ENCODE measurements around the gene COMT. TPM values are rescaled to one million over a fixed set of nuclear protein-coding genes. Genes with fewer than 3 reads are reported as not detected.
"Not testable (repeated sequence)": the region's sequence is repeated elsewhere in the genome, so short reads cannot be mapped to it uniquely, and the experiment has no call there.

COMT gene
- total RNA-seq, 2 donors from 2014 or later = 53.4 to 133 TPM

GRCh38 chr22:19903513-19903912, 38.1 kb upstream of the COMT start:
- no peak overlapping the region for H3K4me3 Mint-ChIP-seq
- no peak overlapping the region for H3K27ac Mint-ChIP-seq
- ATAC-seq (replicated peaks) = no peak
- H3K27me3 Mint-ChIP-seq = no peaks in the 10 kb centered on the region
- H3K4me1 Mint-ChIP-seq = no peaks in the 10 kb centered on the region
- H3K9me3 Mint-ChIP-seq = no peaks in the 10 kb centered on the region
- H3K36me3 Mint-ChIP-seq (ENCODE audit: low read depth) = no peaks in the 10 kb centered on the region

GRCh38 chr22:19904174-19904856, 37.3 kb upstream of the COMT start:
- Mint-ChIP-seq H3K27ac (no peak overlapping the region), H3K36me3 (ENCODE audit: low read depth) (no peaks in the 10 kb centered on the region), H3K27me3 (no peaks in the 10 kb centered on the region)

GRCh38 chr22:19904935-19905334, 36.6 kb upstream of the COMT start:
- no peaks in the 10 kb centered on the region for H3K36me3 Mint-ChIP-seq (ENCODE audit: low read depth)
- no peak overlapping the region for H3K27ac Mint-ChIP-seq
- H3K4me1 Mint-ChIP-seq = peaks cover 4% of the 10 kb centered on the region
- no peak for ATAC-seq (replicated peaks)
- no peak overlapping the region for H3K4me3 Mint-ChIP-seq
- no peaks in the 10 kb centered on the region for H3K9me3 Mint-ChIP-seq
- no peaks in the 10 kb centered on the region for H3K27me3 Mint-ChIP-seq

More at GRCh38 chr22:19904174-19904856, 37.3 kb upstream of the COMT start:
- Mint-ChIP-seq H3K4me1 (no peaks in the 10 kb centered on the region), H3K4me3 (no peak overlapping the region), H3K9me3 (no peaks in the 10 kb centered on the region)
- no peak for ATAC-seq (replicated peaks)

GRCh38 chr22:19905347-19906276, 36.0 kb upstream of the COMT start:
- H3K36me3 Mint-ChIP-seq (ENCODE audit: low read depth) = no peaks in the 10 kb centered on the region
- no peak for ATAC-seq (replicated peaks)
- H3K9me3 Mint-ChIP-seq = no peaks in the 10 kb centered on the region
- peaks cover 6% of the 10 kb centered on the region for H3K4me1 Mint-ChIP-seq
- no peaks in the 10 kb centered on the region for H3K27me3 Mint-ChIP-seq
- H3K27ac Mint-ChIP-seq = no peak overlapping the region
- H3K4me3 Mint-ChIP-seq = no peak overlapping the region

- H3K36me3 Mint-ChIP-seq (ENCODE audit: low read depth); H3K9me3 Mint-ChIP-seq; H3K4me3 Mint-ChIP-seq; H3K4me1 Mint-ChIP-seq; H3K27me3 Mint-ChIP-seq; ATAC-seq (replicated peaks); H3K27ac Mint-ChIP-seq: not testable (repeated sequence)
Observed at GRCh38 chr22:19906864-19907263, 34.7 kb upstream of the COMT start.

- not testable (repeated sequence) for H3K36me3 Mint-ChIP-seq (ENCODE audit: low read depth); H3K4me3 Mint-ChIP-seq; H3K4me1 Mint-ChIP-seq; ATAC-seq (replicated peaks); H3K27me3 Mint-ChIP-seq; H3K27ac Mint-ChIP-seq; H3K9me3 Mint-ChIP-seq
Observed at GRCh38 chr22:19907902-19908301, 33.7 kb upstream of the COMT start.

- Mint-ChIP-seq H3K36me3 (ENCODE audit: low read depth) (peaks cover 15% of the 10 kb centered on the region), H3K27me3 (no peaks in the 10 kb centered on the region), H3K4me1 (peaks cover 6% of the 10 kb centered on the region), H3K4me3 (no peak overlapping the region), H3K27ac (no peak overlapping the region), H3K9me3 (no peaks in the 10 kb centered on the region)
- peak; percentile 94 for ATAC-seq (replicated peaks)
Observed at GRCh38 chr22:19909350-19910179, 32.0 kb upstream of the COMT start.

- Mint-ChIP-seq H3K4me3 (no peak overlapping the region), H3K27ac (no peak overlapping the region), H3K4me1 (peaks cover 6% of the 10 kb centered on the region), H3K9me3 (no peaks in the 10 kb centered on the region), H3K27me3 (no peaks in the 10 kb centered on the region), H3K36me3 (ENCODE audit: low read depth) (peaks cover 22% of the 10 kb centered on the region)
- ATAC-seq (replicated peaks) = no peak
Observed at GRCh38 chr22:19910180-19910744, 31.3 kb upstream of the COMT start.

GRCh38 chr22:19911540-19912270, 29.9 kb upstream of the COMT start:
- H3K27ac Mint-ChIP-seq = no peak overlapping the region
- peaks cover 6% of the 10 kb centered on the region for H3K4me1 Mint-ChIP-seq
- H3K9me3 Mint-ChIP-seq = no peaks in the 10 kb centered on the region
- no peak overlapping the region for H3K4me3 Mint-ChIP-seq
- H3K36me3 Mint-ChIP-seq (ENCODE audit: low read depth) = peaks cover 34% of the 10 kb centered on the region
- no peaks in the 10 kb centered on the region for H3K27me3 Mint-ChIP-seq
- ATAC-seq (replicated peaks) = no peak

- Mint-ChIP-seq H3K4me3 (no peak overlapping the region), H3K27me3 (no peaks in the 10 kb centered on the region), H3K9me3 (no peaks in the 10 kb centered on the region), H3K4me1 (peaks cover 6% of the 10 kb centered on the region), H3K27ac (no peak overlapping the region), H3K36me3 (ENCODE audit: low read depth) (peaks cover 35% of the 10 kb centered on the region)
- ATAC-seq (replicated peaks) = no peak
Observed at GRCh38 chr22:19912271-19912999, 29.1 kb upstream of the COMT start.

GRCh38 chr22:19913337-19913936, 28.1 kb upstream of the COMT start:
- no peak for ATAC-seq (replicated peaks)
- Mint-ChIP-seq H3K4me3 (no peak overlapping the region), H3K9me3 (no peaks in the 10 kb centered on the region), H3K27me3 (no peaks in the 10 kb centered on the region), H3K27ac (no peak overlapping the region), H3K4me1 (peaks cover 6% of the 10 kb centered on the region), H3K36me3 (ENCODE audit: low read depth) (peaks cover 35% of the 10 kb centered on the region)

- Mint-ChIP-seq H3K4me3 (no peak overlapping the region), H3K27ac (no peak overlapping the region), H3K4me1 (peaks cover 6% of the 10 kb centered on the region), H3K36me3 (ENCODE audit: low read depth) (peaks cover 35% of the 10 kb centered on the region), H3K27me3 (no peaks in the 10 kb centered on the region), H3K9me3 (no peaks in the 10 kb centered on the region)
- no peak for ATAC-seq (replicated peaks)
Observed at GRCh38 chr22:19914201-19914943, 27.2 kb upstream of the COMT start.

Measured in activated T-helper 17 cell treated with anti-CD3 and anti-CD28 coated beads, Interleukin-2, amount 50 U/mL, for 72 hours (primary cell).